HG03108 (cell line): ENCODE results near the gene GRIP2.

Experiments
- ATAC-seq: cut with Tn5 transposase; IDR thresholded peaks from one replicate; pipeline ENCODE4 v1.9.1; 2021; ENCODE audit warnings: moderate library complexity; ENCODE audit not compliant: unreplicated experiment

The GRIP2 gene

GRCh38 chr3:14507757-14508504 is 32.2 kb downstream of the GRIP2 start:
- no peak for ATAC-seq

GRCh38 chr3:14507305-14507741 is 32.8 kb downstream of the GRIP2 start:
- no peak for ATAC-seq

- no peak for ATAC-seq
These were observed 33.4 kb downstream of the GRIP2 start for GRCh38 chr3:14506626-14507304.

GRCh38 chr3:14505803-14506500 is 34.2 kb downstream of the GRIP2 start:
- ATAC-seq: no peak

- no peak for ATAC-seq
These were observed 34.9 kb downstream of the GRIP2 start for GRCh38 chr3:14505001-14505802.

GRCh38 chr3:14503706-14504065 is 36.5 kb downstream of the GRIP2 start:
- ATAC-seq: no peak

- no peak for ATAC-seq
These were observed 37.0 kb downstream of the GRIP2 start for GRCh38 chr3:14503033-14503705.

GRCh38 chr3:14502472-14502871 is 37.7 kb downstream of the GRIP2 start:
- ATAC-seq: no peak

GRCh38 chr3:14497321-14497720 is 42.8 kb downstream of the GRIP2 start:
- no peak for ATAC-seq

GRCh38 chr3:14496351-14496750 is 43.8 kb downstream of the GRIP2 start:
- no peak for ATAC-seq

GRCh38 chr3:14494973-14495300 is 45.2 kb downstream of the GRIP2 start:
- no peak for ATAC-seq

GRCh38 chr3:14494279-14494972 is 45.7 kb downstream of the GRIP2 start:
- no peak for ATAC-seq

- no peak for ATAC-seq
These were observed 46.9 kb downstream of the GRIP2 start for GRCh38 chr3:14492948-14493881.

- ATAC-seq: no peak
These were observed 48.5 kb downstream of the GRIP2 start for GRCh38 chr3:14491396-14492190.

GRCh38 chr3:14490831-14491230 is 49.3 kb downstream of the GRIP2 start:
- ATAC-seq: no peak

GRCh38 chr3:14490255-14490654 is 49.9 kb downstream of the GRIP2 start:
- no peak for ATAC-seq

GRCh38 chr3:14489641-14490040 is 50.5 kb downstream of the GRIP2 start:
- ATAC-seq: no peak
